ENCODE results near the gene TTC13. TPM values are rescaled to one million over a fixed set of nuclear protein-coding genes. Genes with fewer than 3 reads are reported as not detected.
"Not testable (repeated sequence)": the region's sequence is repeated elsewhere in the genome, so short reads cannot be mapped to it uniquely, and the experiment has no call there.

Gene TTC13
- 10 to 100 TPM; 29.9 to 41.6 TPM for total RNA-seq

DNA sequence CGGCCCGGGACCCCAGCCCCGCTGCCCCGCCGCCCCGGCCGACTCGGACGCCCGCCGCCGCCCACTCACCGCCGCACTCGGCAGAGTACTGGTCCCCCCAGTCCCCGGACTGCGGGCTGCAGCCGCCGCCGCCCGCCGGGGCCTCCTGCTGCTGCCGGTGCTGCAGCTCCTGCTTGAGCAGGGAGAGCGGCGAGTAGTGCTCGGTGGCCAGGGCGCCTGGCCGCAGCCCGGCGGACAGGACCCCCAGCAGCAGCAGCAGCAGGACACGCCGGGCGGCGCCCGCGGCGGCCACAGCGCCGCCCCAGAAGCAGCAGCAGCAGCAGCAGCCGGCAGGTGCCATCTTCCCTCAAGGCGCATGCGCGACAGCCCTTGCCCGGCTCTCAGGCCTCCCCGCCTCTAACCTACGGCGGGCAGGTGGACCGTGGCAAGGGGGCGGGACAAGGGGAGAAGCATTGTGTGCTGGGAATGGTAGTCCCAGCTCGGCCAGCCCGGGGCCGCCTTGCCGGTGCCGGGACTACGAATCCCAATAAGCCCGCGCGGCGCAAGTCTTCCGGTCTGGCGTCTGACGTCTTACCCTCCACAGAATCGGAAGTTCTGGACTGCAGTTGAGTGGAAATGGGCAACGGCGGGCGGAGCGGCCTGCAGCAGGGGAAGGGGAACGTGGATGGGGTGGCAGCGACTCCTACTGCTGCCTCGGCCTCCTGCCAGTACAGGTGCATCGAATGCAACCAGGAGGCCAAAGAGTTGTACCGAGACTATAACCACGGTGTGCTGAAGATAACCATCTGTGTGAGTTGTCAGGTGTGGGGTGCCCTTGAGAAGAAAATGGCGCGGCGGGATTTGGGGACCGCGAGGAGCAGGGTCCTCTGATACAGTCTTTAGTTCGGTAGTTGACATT lies at the start of gene TTC13, which contains the start of gene ARV1:
Gene TTC13, minus strand, starts transcription at position 371 of the 898 bp plus-strand sequence. Its CDS starts 31 bp downstream, at position 340.
Gene ARV1, plus strand, starts transcription at position 604 of the 898 bp plus-strand sequence. Its CDS starts 12 bp downstream, at position 616.
- peak within 1 kb of the TSS; percentile 92 for H3K27ac Mint-ChIP-seq
- peaks cover 31 to 32% of the 10 kb centered on the region in 2 donors for H3K4me1 Mint-ChIP-seq (ENCODE audit: low read depth in 2 of 2)
- no peaks in the 10 kb centered on the region for H3K9me3 Mint-ChIP-seq
- ATAC-seq (peak; percentile 99 to 100), DNase-seq (ENCODE audit: low spot score) (peak; percentile 99)
- H3K27me3 Mint-ChIP-seq = no peaks in the 10 kb centered on the region
- H3K36me3 Mint-ChIP-seq = peaks cover 15% of the 10 kb centered on the region
- H3K4me3 Mint-ChIP-seq = peak within 1 kb of the TSS; percentile 94

- Mint-ChIP-seq H3K27me3 (no peaks in the 10 kb centered on the region), H3K27ac (peak overlapping the region in 1 of 2 donors; percentile 26), H3K36me3 (peaks cover 4% of the 10 kb centered on the region), H3K4me3 (no peak overlapping the region), H3K4me1 (ENCODE audit: low read depth in 2 of 2) (peaks cover 0 to 8% of the 10 kb centered on the region in 2 donors), H3K9me3 (no peaks in the 10 kb centered on the region)
- ATAC-seq (no peak), DNase-seq (ENCODE audit: low spot score) (no peak)
Measured at GRCh38 chr1:231027971-231028370, 49.3 kb upstream of the TTC13 start.

GRCh38 chr1:231027136-231027925 lies 48.7 kb upstream of the TTC13 start:
- Mint-ChIP-seq H3K4me3 (no peak overlapping the region), H3K27ac (peak overlapping the region in 1 of 2 donors; percentile 26), H3K27me3 (no peaks in the 10 kb centered on the region), H3K9me3 (no peaks in the 10 kb centered on the region), H3K4me1 (ENCODE audit: low read depth in 2 of 2) (peaks cover 0 to 8% of the 10 kb centered on the region in 2 donors), H3K36me3 (peaks cover 4% of the 10 kb centered on the region)
- ATAC-seq (peak in 1 of 2 donors; percentile 24), DNase-seq (ENCODE audit: low spot score) (no peak)

- Mint-ChIP-seq H3K4me3 (no peak overlapping the region), H3K9me3 (no peaks in the 10 kb centered on the region), H3K27me3 (no peaks in the 10 kb centered on the region), H3K4me1 (ENCODE audit: low read depth in 2 of 2) (peaks cover 0 to 8% of the 10 kb centered on the region in 2 donors), H3K36me3 (peaks cover 4% of the 10 kb centered on the region), H3K27ac (no peak overlapping the region)
- DNase-seq (ENCODE audit: low spot score) (no peak), ATAC-seq (no peak)
Measured at GRCh38 chr1:231026576-231026975, 47.9 kb upstream of the TTC13 start.

DNA sequence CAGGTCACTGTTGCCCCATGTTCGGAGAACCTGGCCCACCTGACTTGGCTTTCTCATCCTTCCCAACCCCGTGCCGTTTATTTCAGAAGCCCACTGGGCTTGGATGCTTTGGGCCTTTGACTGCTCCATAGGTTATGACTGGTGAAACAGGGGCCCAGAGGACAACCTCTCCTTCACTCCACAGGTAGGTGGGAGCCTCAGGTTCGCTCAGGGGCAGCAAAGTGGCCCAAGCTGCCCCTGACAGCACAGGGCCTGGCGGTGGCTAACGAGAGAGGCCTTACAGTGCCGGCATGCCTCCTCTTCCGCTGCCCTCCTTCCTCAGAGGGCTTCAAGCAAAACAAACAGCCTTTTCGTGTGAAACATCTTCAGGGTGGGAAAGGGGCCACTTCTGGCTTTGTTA lies 44.5 kb upstream of the TTC13 start:
- peaks cover 4% of the 10 kb centered on the region for H3K36me3 Mint-ChIP-seq
- H3K4me3 Mint-ChIP-seq = no peak overlapping the region
- ATAC-seq = no peak

GRCh38 chr1:231022543-231022942 lies 43.9 kb upstream of the TTC13 start:
- H3K4me3 Mint-ChIP-seq, H3K27me3 Mint-ChIP-seq, H3K9me3 Mint-ChIP-seq: not testable (repeated sequence)

More for the DNA sequence above, 44.5 kb upstream of the TTC13 start:
- DNase-seq (ENCODE audit: low spot score) = no peak
- Mint-ChIP-seq H3K9me3 (no peaks in the 10 kb centered on the region), H3K27me3 (no peaks in the 10 kb centered on the region), H3K27ac (no peak overlapping the region), H3K4me1 (ENCODE audit: low read depth in 2 of 2) (peaks cover 7 to 8% of the 10 kb centered on the region in 2 donors)

DNA sequence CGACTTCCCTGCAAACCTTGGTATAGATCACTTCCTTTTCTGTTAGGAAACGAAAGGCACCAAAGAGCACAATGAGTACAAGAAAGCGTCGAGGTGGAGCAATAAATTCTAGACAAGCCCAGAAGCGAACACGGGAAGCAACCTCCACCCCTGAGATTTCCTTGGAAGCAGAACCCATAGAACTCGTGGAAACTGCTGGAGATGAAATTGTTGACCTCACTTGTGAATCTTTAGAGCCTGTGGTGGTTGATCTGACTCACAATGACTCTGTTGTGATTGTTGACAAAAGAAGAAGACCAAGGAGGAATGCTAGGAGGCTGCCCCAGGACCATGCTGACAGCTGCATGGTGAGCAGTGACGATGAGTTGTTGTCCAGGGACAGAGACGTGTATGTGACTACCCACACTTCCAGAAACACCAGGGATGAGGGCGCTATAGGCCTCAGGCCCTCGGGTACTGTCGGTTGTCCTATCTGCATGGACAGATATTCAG lies 42.9 kb upstream of the TTC13 start:
- no peak overlapping the region for H3K4me3 Mint-ChIP-seq
- ATAC-seq (no peak), DNase-seq (ENCODE audit: low spot score) (no peak)
- peaks cover 4% of the 10 kb centered on the region for H3K36me3 Mint-ChIP-seq
- no peaks in the 10 kb centered on the region for H3K9me3 Mint-ChIP-seq
- H3K4me1 Mint-ChIP-seq (ENCODE audit: low read depth in 2 of 2) = peaks cover 4 to 7% of the 10 kb centered on the region in 2 donors
- H3K27me3 Mint-ChIP-seq = no peaks in the 10 kb centered on the region
- peak overlapping the region in 1 of 2 donors; percentile 53 for H3K27ac Mint-ChIP-seq

More at GRCh38 chr1:231022543-231022942, 43.9 kb upstream of the TTC13 start:
- not testable (repeated sequence) for H3K36me3 Mint-ChIP-seq; ATAC-seq; H3K27ac Mint-ChIP-seq; DNase-seq (ENCODE audit: low spot score); H3K4me1 Mint-ChIP-seq (ENCODE audit: low read depth in 2 of 2)

DNA sequence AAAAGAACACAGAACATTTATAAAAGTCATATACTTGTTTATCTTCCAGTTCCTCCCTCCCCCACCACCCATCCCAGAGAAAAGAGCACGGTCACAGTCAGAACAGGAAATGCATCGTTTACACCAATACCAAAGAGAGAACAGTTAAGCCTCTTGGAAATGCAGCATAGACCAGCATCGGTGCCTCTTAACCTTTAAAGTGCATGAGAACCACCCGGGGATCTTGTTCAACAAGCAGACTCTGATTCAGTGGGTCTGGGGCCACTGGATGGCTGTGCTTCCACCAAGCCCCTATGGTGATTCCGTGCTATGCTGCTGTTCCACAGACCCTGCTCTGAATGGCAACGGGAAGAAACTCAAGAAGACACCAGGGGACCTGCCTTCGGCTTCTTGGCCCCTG lies 42.2 kb upstream of the TTC13 start:
- ATAC-seq (no peak), DNase-seq (ENCODE audit: low spot score) (no peak)
- Mint-ChIP-seq H3K4me3 (peak overlapping the region; percentile 47), H3K27me3 (no peaks in the 10 kb centered on the region), H3K4me1 (ENCODE audit: low read depth in 2 of 2) (peaks cover 4 to 7% of the 10 kb centered on the region in 2 donors), H3K9me3 (no peaks in the 10 kb centered on the region), H3K36me3 (peaks cover 4% of the 10 kb centered on the region), H3K27ac (peak overlapping the region in 1 of 2 donors; percentile 53)

DNA sequence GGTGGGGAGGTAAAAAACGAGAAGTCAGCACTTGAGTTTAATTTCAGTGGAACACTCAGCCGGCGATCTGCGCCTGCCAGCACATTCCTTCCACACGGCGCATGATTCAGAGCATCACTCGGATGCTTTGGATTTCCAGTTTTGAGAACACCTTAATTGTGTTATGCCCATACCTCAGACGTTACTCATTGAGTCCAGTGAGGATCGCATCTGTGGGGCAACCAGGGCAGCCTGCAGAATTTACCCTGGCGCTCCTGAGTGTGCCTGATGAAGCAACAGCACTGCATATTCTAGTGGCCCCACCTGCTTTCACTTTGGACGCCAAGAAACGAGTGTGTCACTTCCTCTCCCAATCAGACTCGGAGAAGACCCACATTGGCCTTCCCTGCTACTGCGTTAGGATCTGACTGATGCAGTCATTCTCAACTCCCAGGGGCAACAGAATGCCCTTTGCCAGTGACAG lies 41.5 kb upstream of the TTC13 start:
- Mint-ChIP-seq H3K27me3 (no peaks in the 10 kb centered on the region), H3K4me1 (ENCODE audit: low read depth in 2 of 2) (peaks cover 4 to 7% of the 10 kb centered on the region in 2 donors), H3K4me3 (peak overlapping the region; percentile 47), H3K27ac (peak overlapping the region in 1 of 2 donors; percentile 53), H3K9me3 (no peaks in the 10 kb centered on the region), H3K36me3 (peaks cover under 1% of the 10 kb centered on the region)
- ATAC-seq (peak in 1 of 2 donors; percentile 80), DNase-seq (ENCODE audit: low spot score) (no peak)

- peaks cover 4 to 7% of the 10 kb centered on the region in 2 donors for H3K4me1 Mint-ChIP-seq (ENCODE audit: low read depth in 2 of 2)
- H3K36me3 Mint-ChIP-seq = no peaks in the 10 kb centered on the region
- no peak overlapping the region for H3K27ac Mint-ChIP-seq
- ATAC-seq (no peak), DNase-seq (ENCODE audit: low spot score) (no peak)
- no peaks in the 10 kb centered on the region for H3K9me3 Mint-ChIP-seq
- peak overlapping the region; percentile 47 for H3K4me3 Mint-ChIP-seq
- no peaks in the 10 kb centered on the region for H3K27me3 Mint-ChIP-seq
Measured at GRCh38 chr1:231019711-231020110, 41.0 kb upstream of the TTC13 start.

DNA sequence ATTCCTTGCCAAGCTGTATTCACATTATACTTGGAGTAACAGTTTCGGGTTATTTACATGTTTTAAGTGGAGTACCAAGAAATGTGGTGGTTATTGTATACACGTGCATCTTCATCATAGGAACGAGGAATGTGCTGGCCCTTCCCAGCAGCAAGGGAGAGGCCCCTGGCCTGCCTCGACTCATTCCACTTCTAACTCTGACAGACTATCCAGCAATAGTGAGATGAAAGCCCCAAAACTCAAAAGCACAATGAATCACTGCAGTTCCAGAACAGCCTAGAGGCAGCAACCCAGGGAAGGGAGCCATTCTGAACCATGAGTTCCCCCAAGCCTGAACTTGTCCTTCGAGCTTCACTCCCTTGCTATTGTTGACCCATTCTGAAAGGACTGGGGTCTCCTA lies 38.3 kb upstream of the TTC13 start:
- Mint-ChIP-seq H3K27ac (no peak overlapping the region), H3K36me3 (no peaks in the 10 kb centered on the region), H3K9me3 (no peaks in the 10 kb centered on the region), H3K4me1 (ENCODE audit: low read depth in 2 of 2) (peaks cover 4 to 7% of the 10 kb centered on the region in 2 donors), H3K4me3 (no peak overlapping the region), H3K27me3 (no peaks in the 10 kb centered on the region)
- ATAC-seq (no peak), DNase-seq (ENCODE audit: low spot score) (no peak)

- Mint-ChIP-seq H3K4me1 (ENCODE audit: low read depth in 2 of 2) (peaks cover 4 to 7% of the 10 kb centered on the region in 2 donors), H3K36me3 (no peaks in the 10 kb centered on the region), H3K9me3 (no peaks in the 10 kb centered on the region), H3K4me3 (no peak overlapping the region), H3K27ac (no peak overlapping the region), H3K27me3 (no peaks in the 10 kb centered on the region)
- no peak for DNase-seq (ENCODE audit: low spot score)
- ATAC-seq = no peak
Measured at GRCh38 chr1:231016234-231016633, 37.6 kb upstream of the TTC13 start.

DNA sequence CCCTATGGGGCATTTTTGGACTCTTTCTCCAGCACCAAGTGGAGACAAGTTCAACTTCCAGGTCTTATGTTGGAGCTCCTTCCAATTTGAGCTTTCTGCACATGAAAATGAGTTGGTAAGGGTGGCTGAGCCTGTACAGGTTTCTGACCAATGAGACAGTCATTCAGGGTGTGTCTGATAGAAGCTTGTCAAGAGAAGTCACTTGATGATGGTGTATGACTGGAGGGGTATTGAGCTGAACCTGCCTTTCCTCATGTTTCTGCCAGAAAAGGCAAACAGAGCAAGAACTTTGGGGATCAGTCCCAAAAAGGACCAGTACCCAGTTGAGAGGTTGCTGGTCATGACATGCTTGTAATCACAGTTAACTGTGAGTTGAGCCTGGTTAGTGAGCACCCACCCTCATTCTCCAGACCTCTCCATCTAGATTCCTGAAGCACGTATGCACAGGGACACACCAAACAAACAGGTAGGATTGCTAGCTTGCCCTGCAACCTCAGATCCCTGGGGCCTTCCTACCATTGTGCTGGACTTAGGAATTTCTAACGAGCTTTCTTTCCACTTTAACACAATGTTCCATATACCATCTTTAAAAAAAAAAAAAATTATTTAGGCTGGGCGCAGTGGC lies 34.8 kb upstream of the TTC13 start:
- no peaks in the 10 kb centered on the region for H3K27me3 Mint-ChIP-seq
- DNase-seq (ENCODE audit: low spot score) (no peak), ATAC-seq (no peak)
- H3K27ac Mint-ChIP-seq = no peak overlapping the region
- H3K36me3 Mint-ChIP-seq = no peaks in the 10 kb centered on the region
- no peaks in the 10 kb centered on the region for H3K4me1 Mint-ChIP-seq (ENCODE audit: low read depth in 2 of 2)
- H3K9me3 Mint-ChIP-seq = no peaks in the 10 kb centered on the region
- H3K4me3 Mint-ChIP-seq = no peak overlapping the region
